ENCODE measurements around the gene ECPAS.
"Not testable (repeated sequence)": the region's sequence is repeated elsewhere in the genome, so short reads cannot be mapped to it uniquely, and the experiment has no call there.

ECPAS gene

GRCh38 chr9:111524731-111525055 is 40.5 kb upstream of the ECPAS start:
- H3K4me3 ChIP-seq (ENCODE audit: low read length): peak overlapping the region; percentile 87
- TF ChIP-seq, protein P1, sequence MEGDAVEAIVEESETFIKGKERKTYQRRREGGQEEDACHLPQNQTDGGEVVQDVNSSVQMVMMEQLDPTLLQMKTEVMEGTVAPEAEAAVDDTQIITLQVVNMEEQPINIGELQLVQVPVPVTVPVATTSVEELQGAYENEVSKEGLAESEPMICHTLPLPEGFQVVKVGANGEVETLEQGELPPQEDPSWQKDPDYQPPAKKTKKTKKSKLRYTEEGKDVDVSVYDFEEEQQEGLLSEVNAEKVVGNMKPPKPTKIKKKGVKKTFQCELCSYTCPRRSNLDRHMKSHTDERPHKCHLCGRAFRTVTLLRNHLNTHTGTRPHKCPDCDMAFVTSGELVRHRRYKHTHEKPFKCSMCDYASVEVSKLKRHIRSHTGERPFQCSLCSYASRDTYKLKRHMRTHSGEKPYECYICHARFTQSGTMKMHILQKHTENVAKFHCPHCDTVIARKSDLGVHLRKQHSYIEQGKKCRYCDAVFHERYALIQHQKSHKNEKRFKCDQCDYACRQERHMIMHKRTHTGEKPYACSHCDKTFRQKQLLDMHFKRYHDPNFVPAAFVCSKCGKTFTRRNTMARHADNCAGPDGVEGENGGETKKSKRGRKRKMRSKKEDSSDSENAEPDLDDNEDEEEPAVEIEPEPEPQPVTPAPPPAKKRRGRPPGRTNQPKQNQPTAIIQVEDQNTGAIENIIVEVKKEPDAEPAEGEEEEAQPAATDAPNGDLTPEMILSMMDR (conservative IDR thresholded peaks at IDR 0.05; ENCODE audit: low read length): no peak
- no peak for DNase-seq (ENCODE audit: low read depth)

DNA sequence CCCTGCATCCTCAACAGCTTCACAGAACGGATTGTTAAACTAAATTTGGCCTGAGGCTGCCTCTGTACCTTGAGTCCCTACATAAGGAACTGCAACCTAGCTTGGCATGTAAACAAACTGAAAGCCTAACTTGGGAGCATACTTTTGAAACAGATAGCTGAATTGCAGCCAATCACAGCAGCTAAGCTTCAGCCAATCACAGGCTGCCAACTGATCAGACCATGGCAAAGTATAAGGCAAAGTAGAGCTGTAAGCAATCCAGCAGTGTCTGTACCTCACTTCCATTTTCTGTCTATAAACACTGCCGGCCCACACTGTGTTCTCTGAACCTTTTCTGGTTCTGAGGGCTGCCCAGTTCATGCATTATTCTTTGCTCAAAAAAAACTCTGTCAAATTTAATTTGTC is 31.9 kb upstream of the ECPAS start:
- DNase-seq (ENCODE audit: low read depth): no peak
- no peak overlapping the region for H3K4me3 ChIP-seq (ENCODE audit: low read length)
- TF ChIP-seq, protein P1 (conservative IDR thresholded peaks at IDR 0.05; ENCODE audit: low read length): no peak

DNA sequence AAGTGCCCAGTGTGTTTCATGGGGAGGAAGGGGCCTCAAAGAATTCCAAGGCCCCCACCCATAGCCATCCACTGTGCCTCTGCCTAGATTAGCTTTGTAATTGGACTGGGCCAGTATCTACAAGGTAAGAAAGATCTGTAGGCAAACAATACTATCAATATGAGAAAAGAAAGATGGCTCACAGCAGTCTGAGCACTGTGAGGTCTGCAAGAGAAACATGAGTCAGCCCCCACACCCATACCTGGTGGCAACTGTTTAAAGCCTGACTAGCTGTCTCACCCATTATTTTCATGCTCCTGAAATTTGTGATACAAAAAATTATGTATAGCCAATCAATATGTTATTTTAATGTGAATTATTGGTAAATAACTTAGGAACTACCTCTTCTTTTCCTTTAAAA is 30.8 kb upstream of the ECPAS start:
- DNase-seq (ENCODE audit: low read depth): no peak
- no peak overlapping the region for H3K4me3 ChIP-seq (ENCODE audit: low read length)
- TF ChIP-seq, protein P1 (conservative IDR thresholded peaks at IDR 0.05; ENCODE audit: low read length): no peak

GRCh38 chr9:111511581-111511980 is 27.4 kb upstream of the ECPAS start:
- not testable (repeated sequence) for H3K4me3 ChIP-seq (ENCODE audit: low read length); DNase-seq (ENCODE audit: low read depth)

DNA sequence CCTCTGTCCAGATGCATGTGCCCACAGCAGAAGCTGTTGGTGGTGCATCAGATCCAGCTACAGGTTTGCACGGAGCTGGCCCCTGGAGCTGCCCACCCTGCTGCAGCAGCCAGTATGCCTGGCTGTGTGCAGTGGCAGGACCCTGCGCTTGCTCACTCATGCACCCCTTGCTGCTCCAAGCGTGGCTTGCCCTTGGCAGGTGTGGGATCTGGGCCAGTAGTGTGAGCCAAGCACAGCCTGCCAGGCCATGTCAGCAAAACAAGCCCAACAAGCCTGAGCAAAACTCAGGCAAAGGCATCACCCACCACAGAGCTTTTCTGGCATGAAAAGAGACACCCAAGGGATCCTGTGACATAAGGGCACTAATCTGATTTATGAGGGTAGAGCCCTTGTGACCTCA is 18.3 kb upstream of the ECPAS start:
- TF ChIP-seq, protein P1 (conservative IDR thresholded peaks at IDR 0.05; ENCODE audit: low read length): no peak
- no peak for DNase-seq (ENCODE audit: low read depth)
- H3K4me3 ChIP-seq (ENCODE audit: low read length): no peak overlapping the region

DNA sequence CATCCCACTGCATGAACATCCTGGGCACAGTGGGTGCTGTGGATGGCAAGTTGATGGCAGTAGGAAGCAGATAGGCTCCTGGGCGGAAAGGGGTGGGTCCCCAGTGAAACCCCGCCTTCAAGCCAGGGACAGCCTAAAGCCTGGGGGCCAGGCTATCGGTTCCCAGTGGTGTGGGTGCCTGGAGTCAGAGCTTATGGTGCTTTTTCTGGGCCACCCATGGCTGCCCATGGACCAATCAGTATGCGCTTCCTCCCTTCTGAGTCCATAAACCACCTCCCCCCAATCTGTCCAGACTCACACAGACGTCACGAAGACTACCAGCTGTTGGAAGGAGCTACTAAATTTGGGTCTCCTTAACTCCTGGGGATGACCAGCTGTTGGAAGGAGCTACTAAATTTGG is 17.5 kb upstream of the ECPAS start:
- H3K4me3 ChIP-seq (ENCODE audit: low read length): no peak overlapping the region
- TF ChIP-seq, protein P1 (conservative IDR thresholded peaks at IDR 0.05; ENCODE audit: low read length): no peak
- no peak for DNase-seq (ENCODE audit: low read depth)

DNA sequence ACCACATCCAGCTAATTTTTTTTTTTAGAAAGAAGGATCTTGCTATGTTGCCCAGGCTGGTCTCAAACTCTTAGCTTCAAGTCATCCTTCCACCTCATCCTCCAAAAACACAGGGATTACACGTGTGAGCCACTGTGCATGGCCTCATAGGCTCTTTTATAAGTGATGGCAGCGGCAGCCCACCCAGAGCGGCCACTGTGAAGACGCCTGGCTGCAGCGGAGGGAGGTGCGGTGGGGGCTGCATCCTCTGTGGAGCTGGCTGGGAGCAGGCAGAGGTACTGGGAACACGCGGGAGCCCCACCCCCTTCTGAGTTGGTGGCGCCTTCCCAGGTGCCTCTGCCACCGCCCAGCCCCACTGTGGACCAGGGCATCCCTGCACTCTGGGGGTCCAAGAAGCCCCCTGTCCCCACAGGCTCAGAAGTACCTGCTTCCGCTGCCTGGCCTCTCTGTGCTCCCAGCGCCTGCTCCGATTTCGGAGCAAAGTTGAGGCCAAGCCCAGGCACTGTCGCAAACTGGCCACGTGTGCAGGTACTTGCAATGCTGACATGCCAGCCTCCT is 16.9 kb upstream of the ECPAS start:
- TF ChIP-seq, protein P1 (conservative IDR thresholded peaks at IDR 0.05; ENCODE audit: low read length): no peak
- DNase-seq (ENCODE audit: low read depth): no peak
- H3K4me3 ChIP-seq (ENCODE audit: low read length): no peak overlapping the region

GRCh38 chr9:111497196-111497595 is 13.0 kb upstream of the ECPAS start:
- H3K4me3 ChIP-seq (ENCODE audit: low read length); DNase-seq (ENCODE audit: low read depth): not testable (repeated sequence)
